Measurements from ENCODE around the gene SDK2. TPM values are rescaled to one million over a fixed set of nuclear protein-coding genes. Genes with fewer than 3 reads are reported as not detected.

SDK2 gene
- total and polyA plus RNA-seq, 2 experiments from 2014 or later, result 0.59 to 1.2 TPM

DNA sequence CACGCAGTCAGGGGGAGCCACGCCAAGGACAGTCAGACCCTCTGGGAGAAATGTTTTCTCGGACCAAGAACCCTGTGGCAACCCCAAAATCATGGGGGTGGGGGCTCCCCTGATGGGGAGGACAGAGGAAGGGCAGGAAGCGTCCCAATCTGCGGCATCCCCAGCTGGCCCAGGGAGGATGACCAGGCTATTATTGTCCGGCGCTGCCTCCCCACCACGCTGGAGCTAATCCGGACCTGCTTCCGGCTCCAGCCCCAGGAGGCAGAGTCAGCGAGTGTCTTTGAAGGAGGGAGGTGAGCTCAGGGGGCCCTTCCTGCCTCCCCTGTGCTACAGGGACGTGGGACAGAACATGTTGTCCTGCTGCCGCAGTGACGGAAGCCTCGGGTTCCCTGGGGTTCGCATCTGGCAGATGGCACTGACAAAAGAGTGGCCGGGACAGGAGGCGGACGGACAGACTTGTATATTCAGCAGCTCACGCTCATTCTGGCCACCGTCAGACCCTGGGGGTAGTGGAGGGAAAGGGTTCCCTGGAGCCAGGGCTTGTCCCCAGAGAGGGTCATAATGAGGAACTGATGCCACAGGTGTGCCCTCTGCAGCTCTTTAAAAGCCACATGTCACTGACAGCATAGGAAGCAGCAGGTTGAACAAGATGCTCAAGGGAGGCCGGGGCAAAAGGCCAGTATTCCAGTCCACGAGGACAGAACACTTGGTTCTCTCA is 278.2 kb downstream of the SDK2 start:
- Histone ChIP-seq H3K9me2 (replicated peaks; ENCODE audit: insufficient read depth) (no peaks in the 10 kb centered on the region), H3K4me2 (no peak overlapping the region), H3K27ac (no peak overlapping the region), H2AFZ (no peak overlapping the region), H3K4me3 (no peak overlapping the region), H3K36me3 (replicated peaks; ENCODE audit: insufficient read depth, low read depth) (no peaks in the 10 kb centered on the region), H3K9me3 (ENCODE audit: low read depth) (no peaks in the 10 kb centered on the region), H3K4me1 (ENCODE audit: insufficient read depth) (peaks cover 4% of the 10 kb centered on the region), H3K27me3 (no peaks in the 10 kb centered on the region), H4K20me1 (ENCODE audit: insufficient read depth, poor library complexity, severe bottlenecking) (no peaks in the 10 kb centered on the region), H3K79me2 (no peaks in the 10 kb centered on the region)
- DNase-seq (ENCODE audit: low spot score), result no peak
- 78% methylated on average over 23 of the region's 23 CpGs for WGBS (ENCODE audit: low lambda C conversion rate, missing lambda C conversion rate)
- TF ChIP-seq EZH2 (IDR thresholded peaks at IDR 0.05; ENCODE audit: borderline replicate concordance) (no peak), CTCF (IDR thresholded peaks at IDR 0.05; ENCODE audit: poor library complexity) (no peak), EZH2phosphoT487 (IDR thresholded peaks at IDR 0.05; ENCODE audit: low read depth, severe bottlenecking, unreplicated experiment) (no peak)

DNA sequence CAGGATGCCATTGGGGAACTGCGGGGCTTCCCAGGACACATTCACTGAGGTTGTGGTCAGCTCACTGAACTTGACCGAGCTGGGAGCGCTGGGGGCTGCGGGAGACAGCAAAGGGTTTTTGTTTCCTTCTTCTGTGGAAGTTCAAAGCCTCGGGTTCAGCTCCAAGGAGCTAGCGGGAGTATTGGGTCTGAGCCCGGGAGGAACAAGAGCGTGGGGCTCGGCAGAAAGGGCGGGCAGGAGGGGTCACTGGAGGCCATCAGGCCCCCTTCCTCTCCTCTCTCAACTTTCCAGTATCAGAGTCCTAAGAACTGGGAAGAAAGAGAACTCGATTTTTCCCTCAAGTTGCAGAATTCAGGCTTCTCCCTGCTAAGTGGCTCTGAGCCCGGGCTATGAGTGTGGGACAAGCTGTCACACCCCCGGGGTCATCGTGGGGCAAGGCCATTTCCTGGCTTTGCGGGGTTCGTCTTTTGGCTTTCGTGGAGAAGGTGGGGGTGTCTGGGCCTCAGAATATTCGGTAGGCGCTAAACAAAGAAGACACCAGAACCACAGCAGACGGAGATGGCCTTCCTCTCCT is 278.9 kb downstream of the SDK2 start:
- no peak overlapping the region for H3K4me3 ChIP-seq

GRCh38 chr17:73364155-73364522 is 280.1 kb downstream of the SDK2 start:
- H3K4me3 ChIP-seq, result no peak overlapping the region
- no peak for DNase-seq (ENCODE audit: low spot score)
- no peaks in the 10 kb centered on the region for H3K36me3 ChIP-seq (replicated peaks; ENCODE audit: insufficient read depth, low read depth)
- no peak overlapping the region for H3K27ac ChIP-seq
- no peaks in the 10 kb centered on the region for H3K9me3 ChIP-seq (ENCODE audit: low read depth)
- H3K4me2 ChIP-seq, result no peak overlapping the region
- H3K4me1 ChIP-seq (ENCODE audit: insufficient read depth), result peaks cover 9% of the 10 kb centered on the region
- no peaks in the 10 kb centered on the region for H3K27me3 ChIP-seq
- H3K9me2 ChIP-seq (replicated peaks; ENCODE audit: insufficient read depth), result no peaks in the 10 kb centered on the region
- no peaks in the 10 kb centered on the region for H4K20me1 ChIP-seq (ENCODE audit: insufficient read depth, poor library complexity, severe bottlenecking)
- 92% methylated on average over 4 of the region's 4 CpGs for WGBS (ENCODE audit: low lambda C conversion rate, missing lambda C conversion rate)
- no peak overlapping the region for H2AFZ ChIP-seq
- H3K79me2 ChIP-seq, result no peaks in the 10 kb centered on the region
- no peak for TF ChIP-seq EZH2 (IDR thresholded peaks at IDR 0.05; ENCODE audit: borderline replicate concordance)
- no peak for TF ChIP-seq EZH2phosphoT487 (IDR thresholded peaks at IDR 0.05; ENCODE audit: low read depth, severe bottlenecking, unreplicated experiment)
- no peak for TF ChIP-seq CTCF (IDR thresholded peaks at IDR 0.05; ENCODE audit: poor library complexity)

More for the DNA sequence above, 278.9 kb downstream of the SDK2 start:
- H3K4me1 ChIP-seq (ENCODE audit: insufficient read depth), result peaks cover 7% of the 10 kb centered on the region
- no peaks in the 10 kb centered on the region for H4K20me1 ChIP-seq (ENCODE audit: insufficient read depth, poor library complexity, severe bottlenecking)
- H3K4me2 ChIP-seq, result no peak overlapping the region
- H3K36me3 ChIP-seq (replicated peaks; ENCODE audit: insufficient read depth, low read depth), result no peaks in the 10 kb centered on the region
- TF ChIP-seq CTCF (IDR thresholded peaks at IDR 0.05; ENCODE audit: poor library complexity), result no peak
- no peak for TF ChIP-seq EZH2 (IDR thresholded peaks at IDR 0.05; ENCODE audit: borderline replicate concordance)
- no peak for TF ChIP-seq EZH2phosphoT487 (IDR thresholded peaks at IDR 0.05; ENCODE audit: low read depth, severe bottlenecking, unreplicated experiment)
- H3K27me3 ChIP-seq, result no peaks in the 10 kb centered on the region
- H3K27ac ChIP-seq, result no peak overlapping the region
- no peaks in the 10 kb centered on the region for H3K9me2 ChIP-seq (replicated peaks; ENCODE audit: insufficient read depth)
- 80% methylated on average over 20 of the region's 20 CpGs for WGBS (ENCODE audit: low lambda C conversion rate, missing lambda C conversion rate)
- H2AFZ ChIP-seq, result no peak overlapping the region
- H3K9me3 ChIP-seq (ENCODE audit: low read depth), result no peaks in the 10 kb centered on the region
- DNase-seq (ENCODE audit: low spot score), result no peak
- H3K79me2 ChIP-seq, result no peaks in the 10 kb centered on the region

Data from hepatocyte (in vitro differentiated cells).